IMR-90 (cell line): ENCODE measurements around the gene KCTD18.

Experiments used
- CEBPB ChIP-seq: IDR thresholded peaks from 2 replicates; pipeline ENCODE4 v1.6.1; 2012; ENCODE audit warnings: low read depth, low read length, improper control_type of control experiment
- FOS ChIP-seq: fragments of 150-350 bp; IDR thresholded peaks from 2 replicates; pipeline ENCODE4 v1.6.1; 2016; ENCODE audit warnings: low read depth, low read length
- MAFK ChIP-seq: IDR thresholded peaks from 2 replicates; pipeline ENCODE4 v1.6.1; 2012; ENCODE audit warnings: low read depth, low read length, improper control_type of control experiment
- POLR2A ChIP-seq: IDR thresholded peaks from 2 replicates; pipeline ENCODE4 v1.6.1; 2012; ENCODE audit warnings: mild to moderate bottlenecking, low read depth, low read length
- RCOR1 ChIP-seq: IDR thresholded peaks from 2 replicates; pipeline ENCODE4 v1.6.1; 2012; ENCODE audit warnings: mild to moderate bottlenecking, low read length, improper control_type of control experiment; ENCODE audit not compliant: insufficient replicate concordance
- RFX5 ChIP-seq: IDR thresholded peaks from 2 replicates; pipeline ENCODE4 v1.8.0; 2012; ENCODE audit warnings: low read depth, mild to moderate bottlenecking, low read length, moderate library complexity
- TF ChIP-seq, protein P1 (sequence below): conservative IDR thresholded peaks from 2 replicates; pipeline ENCODE4 v1.5.1; 2012; ENCODE audit warnings: mild to moderate bottlenecking, low read depth, low read length, improper control_type of control experiment
- TF ChIP-seq, protein P2 (sequence below): fragments of 150-350 bp; IDR thresholded peaks from 2 replicates; pipeline ENCODE4 v1.6.1; 2017; ENCODE audit warnings: mild to moderate bottlenecking, antibody characterized with exemption, low read length, low read depth

DNA sequence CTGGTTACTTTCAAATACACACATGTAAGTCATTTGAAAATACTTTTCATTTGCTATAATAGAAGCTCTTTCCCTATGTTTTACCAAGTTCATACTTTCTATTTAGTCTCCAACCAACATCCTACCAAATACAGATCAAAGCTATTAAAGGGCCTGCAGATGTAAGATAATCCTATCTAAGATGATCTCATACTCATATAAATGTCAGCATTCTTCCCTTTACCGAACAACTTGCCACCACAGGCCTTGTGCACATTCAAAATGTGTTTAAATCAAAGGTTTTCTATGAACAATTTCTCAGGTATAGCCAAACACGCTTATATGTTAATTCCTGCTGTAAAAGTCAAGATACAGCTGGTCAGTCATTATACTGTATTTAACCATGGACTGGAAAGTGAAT lies 23.3 kb downstream of the KCTD18 start:
- TF ChIP-seq, protein P1, sequence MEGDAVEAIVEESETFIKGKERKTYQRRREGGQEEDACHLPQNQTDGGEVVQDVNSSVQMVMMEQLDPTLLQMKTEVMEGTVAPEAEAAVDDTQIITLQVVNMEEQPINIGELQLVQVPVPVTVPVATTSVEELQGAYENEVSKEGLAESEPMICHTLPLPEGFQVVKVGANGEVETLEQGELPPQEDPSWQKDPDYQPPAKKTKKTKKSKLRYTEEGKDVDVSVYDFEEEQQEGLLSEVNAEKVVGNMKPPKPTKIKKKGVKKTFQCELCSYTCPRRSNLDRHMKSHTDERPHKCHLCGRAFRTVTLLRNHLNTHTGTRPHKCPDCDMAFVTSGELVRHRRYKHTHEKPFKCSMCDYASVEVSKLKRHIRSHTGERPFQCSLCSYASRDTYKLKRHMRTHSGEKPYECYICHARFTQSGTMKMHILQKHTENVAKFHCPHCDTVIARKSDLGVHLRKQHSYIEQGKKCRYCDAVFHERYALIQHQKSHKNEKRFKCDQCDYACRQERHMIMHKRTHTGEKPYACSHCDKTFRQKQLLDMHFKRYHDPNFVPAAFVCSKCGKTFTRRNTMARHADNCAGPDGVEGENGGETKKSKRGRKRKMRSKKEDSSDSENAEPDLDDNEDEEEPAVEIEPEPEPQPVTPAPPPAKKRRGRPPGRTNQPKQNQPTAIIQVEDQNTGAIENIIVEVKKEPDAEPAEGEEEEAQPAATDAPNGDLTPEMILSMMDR: no peak
- TF ChIP-seq POLR2A (no peak), MAFK (no peak), RFX5 (no peak), CEBPB (no peak), FOS (no peak), RCOR1 (no peak)
- TF ChIP-seq, protein P2, sequence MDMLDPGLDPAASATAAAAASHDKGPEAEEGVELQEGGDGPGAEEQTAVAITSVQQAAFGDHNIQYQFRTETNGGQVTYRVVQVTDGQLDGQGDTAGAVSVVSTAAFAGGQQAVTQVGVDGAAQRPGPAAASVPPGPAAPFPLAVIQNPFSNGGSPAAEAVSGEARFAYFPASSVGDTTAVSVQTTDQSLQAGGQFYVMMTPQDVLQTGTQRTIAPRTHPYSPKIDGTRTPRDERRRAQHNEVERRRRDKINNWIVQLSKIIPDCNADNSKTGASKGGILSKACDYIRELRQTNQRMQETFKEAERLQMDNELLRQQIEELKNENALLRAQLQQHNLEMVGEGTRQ: no peak
